SKM-1 treated with dmso at 0.1 percent for 144 hours (cell line): ENCODE data around the gene CD1B.
"Not testable (repeated sequence)": the region's sequence is repeated elsewhere in the genome, so short reads cannot be mapped to it uniquely, and the experiment has no call there.

ENCODE experiments used
- DNase-seq: peaks from one replicate; lab custom pipeline; 2025; ENCODE audit not compliant: unreplicated experiment; lab: John Stamatoyannopoulos, UW

The CD1B gene

GRCh38 chr1:158331481-158332150, at the start of gene CD1B:
TSS of gene CD1B (minus strand) at chr1:158331531. CDS start at chr1:158331423, 108 bp downstream.
- no peak for DNase-seq

GRCh38 chr1:158374860-158375259, 43.5 kb upstream of the CD1B start:
- no peak for DNase-seq

- DNase-seq, result not testable (repeated sequence)
These were observed 42.8 kb upstream of the CD1B start for GRCh38 chr1:158374101-158374500.

GRCh38 chr1:158371188-158371953, 40.0 kb upstream of the CD1B start:
- no peak for DNase-seq

- no peak for DNase-seq
These were observed 35.5 kb upstream of the CD1B start for GRCh38 chr1:158366783-158367182.

- no peak for DNase-seq
These were observed 31.6 kb upstream of the CD1B start for GRCh38 chr1:158362941-158363340.

- DNase-seq, result no peak
These were observed 31.2 kb upstream of the CD1B start for GRCh38 chr1:158362482-158362881.

- DNase-seq, result no peak
These were observed 26.1 kb upstream of the CD1B start for GRCh38 chr1:158357441-158357840.

- no peak for DNase-seq
These were observed 25.3 kb upstream of the CD1B start for GRCh38 chr1:158356616-158357015.

GRCh38 chr1:158355773-158356285, 24.5 kb upstream of the CD1B start:
- no peak for DNase-seq

- DNase-seq, result no peak
These were observed 22.9 kb upstream of the CD1B start for GRCh38 chr1:158354255-158354654.

GRCh38 chr1:158353303-158354075, 22.2 kb upstream of the CD1B start, which contains the start of gene CD1E:
TSS of gene CD1E (plus strand) at chr1:158353894. CDS start at chr1:158353989, 95 bp downstream.
- peak; percentile 27 for DNase-seq

- not testable (repeated sequence) for DNase-seq
These were observed 17.6 kb upstream of the CD1B start for GRCh38 chr1:158348946-158349345.

GRCh38 chr1:158336413-158336812, 5.1 kb upstream of the CD1B start:
- not testable (repeated sequence) for DNase-seq

- no peak for DNase-seq
These were observed 3.8 kb upstream of the CD1B start for GRCh38 chr1:158335213-158335532.

GRCh38 chr1:158334526-158335212, 3.3 kb upstream of the CD1B start:
- no peak for DNase-seq

- no peak for DNase-seq
These were observed 2.2 kb upstream of the CD1B start for GRCh38 chr1:158333405-158334155.

- DNase-seq, result no peak
These were observed 265 bp downstream of the CD1B start for GRCh38 chr1:158331106-158331425.

GRCh38 chr1:158330391-158331105, 783 bp downstream of the CD1B start:
- DNase-seq, result no peak

GRCh38 chr1:158329733-158330132, 1.6 kb downstream of the CD1B start:
- DNase-seq, result no peak
